RWPE1 (cell line): Measurements from ENCODE around the gene CEBPB.

ENCODE experiments used
- CTCF ChIA-PET: fragments of 350-600 bp; sonication (Branson Sonifier 250); formaldehyde crosslinking; extraction: SDS; loops from one replicate; lab custom pipeline; 2021; lab: Yijun Ruan, JAX
- POLR2A ChIA-PET: fragments of 400-600 bp; formaldehyde crosslinking; extraction: SDS; loops from one replicate; lab custom pipeline; 2020; ENCODE audit warnings: antibody characterized with exemption; ENCODE audit not compliant: low non-redundant PET; lab: Yijun Ruan, JAX
- DNase-seq: peaks from one replicate; pipeline ENCODE4 v3.0.0; 2012; ENCODE audit warnings: low spot score
- H3K27ac ChIP-seq: fragments of 450-650 bp; 2 replicates; pipeline ENCODE4 v1.5.1; 2017
- CTCF ChIP-seq: fragments of 450-650 bp; conservative IDR thresholded peaks from 2 replicates; pipeline ENCODE4 v1.5.1; 2017; ENCODE audit warnings: low read depth, mild to moderate bottlenecking

The CEBPB gene

GRCh38 chr20:50221501-50222308, 31.1 kb downstream of the CEBPB start:
- no peak for TF ChIP-seq CTCF
- H3K27ac ChIP-seq = peak overlapping the region; percentile 66
- peak; percentile 95 for DNase-seq
- POLR2A ChIA-PET = interaction anchor here (0.5 to 0.6 kb wide), 2 partner anchors 17 to 73 kb away, joined by 3 to 6 read pairs; no protein-coding TSS in a partner anchor
- CTCF ChIA-PET = interaction anchor here (0.6 to 1.6 kb wide), 3 partner anchors 9 to 1330 kb away, joined by 3 to 6 read pairs (median 3); no protein-coding TSS in a partner anchor

GRCh38 chr20:50222309-50223038, 31.8 kb downstream of the CEBPB start:
- DNase-seq = no peak
- POLR2A ChIA-PET = interaction anchor here (0.6 kb wide), 1 partner anchor 72 kb away, joined by 3 read pairs; no protein-coding TSS in a partner anchor
- no peak for TF ChIP-seq CTCF
- peak overlapping the region; percentile 66 for H3K27ac ChIP-seq
- CTCF ChIA-PET = interaction anchor here (0.8 kb wide), 1 partner anchor 60 kb away, joined by 4 read pairs; no protein-coding TSS in a partner anchor

GRCh38 chr20:50223039-50224005, 32.7 kb downstream of the CEBPB start:
- no peak for TF ChIP-seq CTCF
- POLR2A ChIA-PET = no interaction called here
- H3K27ac ChIP-seq = peak overlapping the region; percentile 66; the same call in 1 of the 2 replicates
- DNase-seq = no peak
- CTCF ChIA-PET = interaction anchor here (0.6 to 0.9 kb wide), 4 partner anchors 10 to 330 kb away, joined by 3 to 4 read pairs (median 4); no protein-coding TSS in a partner anchor

- CTCF ChIA-PET = interaction anchor here (0.6 to 1.3 kb wide), 4 partner anchors 9 to 529 kb away, joined by 3 to 4 read pairs (median 3); no protein-coding TSS in a partner anchor
- no peak for TF ChIP-seq CTCF
- DNase-seq = no peak
- POLR2A ChIA-PET = no interaction called here
- no peak overlapping the region for H3K27ac ChIP-seq
These were observed 33.4 kb downstream of the CEBPB start for GRCh38 chr20:50224052-50224451.

GRCh38 chr20:50224531-50225255, 34.1 kb downstream of the CEBPB start:
- CTCF ChIA-PET = interaction anchor here (0.6 to 1.3 kb wide), 3 partner anchors 8 to 529 kb away, joined by 3 read pairs; no protein-coding TSS in a partner anchor
- H3K27ac ChIP-seq = no peak overlapping the region
- POLR2A ChIA-PET = no interaction called here
- no peak for DNase-seq
- TF ChIP-seq CTCF = no peak
